Measurements from ENCODE around the gene KLHDC4. TPM values are rescaled to one million over a fixed set of nuclear protein-coding genes. Genes with fewer than 3 reads are reported as not detected.
"Not testable (repeated sequence)": the region's sequence is repeated elsewhere in the genome, so short reads cannot be mapped to it uniquely, and the experiment has no call there.

Gene KLHDC4
- total and polyA plus RNA-seq, 2 experiments from 2014 or later, result 12.8 to 15.6 TPM

- Histone ChIP-seq H4K20me1 (ENCODE audit: insufficient read depth, poor library complexity, severe bottlenecking) (no peaks in the 10 kb centered on the region), H3K4me1 (ENCODE audit: insufficient read depth) (peaks cover 8% of the 10 kb centered on the region), H3K9me3 (ENCODE audit: low read depth) (no peaks in the 10 kb centered on the region), H3K79me2 (no peaks in the 10 kb centered on the region), H3K36me3 (replicated peaks; ENCODE audit: insufficient read depth, low read depth) (no peaks in the 10 kb centered on the region), H3K27me3 (no peaks in the 10 kb centered on the region), H3K4me3 (no peak overlapping the region), H2AFZ (peak overlapping the region; percentile 83), H3K27ac (peak overlapping the region; percentile 61), H3K9me2 (replicated peaks; ENCODE audit: insufficient read depth) (no peaks in the 10 kb centered on the region), H3K4me2 (no peak overlapping the region)
- peak; percentile 94 for DNase-seq (ENCODE audit: low spot score)
- no peak for TF ChIP-seq EZH2phosphoT487 (IDR thresholded peaks at IDR 0.05; ENCODE audit: low read depth, severe bottlenecking, unreplicated experiment)
- TF ChIP-seq CTCF (IDR thresholded peaks at IDR 0.05; ENCODE audit: poor library complexity), result peak; percentile 99
- no peak for TF ChIP-seq EZH2 (IDR thresholded peaks at IDR 0.05; ENCODE audit: borderline replicate concordance)
- 32% methylated on average over 41 of the region's 41 CpGs for WGBS (ENCODE audit: low lambda C conversion rate, missing lambda C conversion rate)
Observed at GRCh38 chr16:87778830-87779579, 13.2 kb upstream of the KLHDC4 start.

- WGBS (ENCODE audit: low lambda C conversion rate, missing lambda C conversion rate), result 80% methylated on average over 13 of the region's 13 CpGs
- Histone ChIP-seq H4K20me1 (ENCODE audit: insufficient read depth, poor library complexity, severe bottlenecking) (no peaks in the 10 kb centered on the region), H3K9me3 (ENCODE audit: low read depth) (no peaks in the 10 kb centered on the region), H3K4me3 (no peak overlapping the region), H3K9me2 (replicated peaks; ENCODE audit: insufficient read depth) (no peaks in the 10 kb centered on the region), H3K36me3 (replicated peaks; ENCODE audit: insufficient read depth, low read depth) (no peaks in the 10 kb centered on the region), H3K27me3 (no peaks in the 10 kb centered on the region), H3K4me1 (ENCODE audit: insufficient read depth) (peaks cover 8% of the 10 kb centered on the region), H2AFZ (peak overlapping the region; percentile 83), H3K4me2 (peak overlapping the region; percentile 66), H3K27ac (peak overlapping the region; percentile 61), H3K79me2 (no peaks in the 10 kb centered on the region)
- TF ChIP-seq CTCF (IDR thresholded peaks at IDR 0.05; ENCODE audit: poor library complexity), result no peak
- TF ChIP-seq EZH2 (IDR thresholded peaks at IDR 0.05; ENCODE audit: borderline replicate concordance), result no peak
- no peak for TF ChIP-seq EZH2phosphoT487 (IDR thresholded peaks at IDR 0.05; ENCODE audit: low read depth, severe bottlenecking, unreplicated experiment)
- DNase-seq (ENCODE audit: low spot score), result no peak
Observed at GRCh38 chr16:87778476-87778829, 12.7 kb upstream of the KLHDC4 start.

GRCh38 chr16:87773836-87774235 lies 8.1 kb upstream of the KLHDC4 start:
- not testable (repeated sequence) for H3K36me3 ChIP-seq (replicated peaks; ENCODE audit: insufficient read depth, low read depth); H3K27ac ChIP-seq; H3K9me2 ChIP-seq (replicated peaks; ENCODE audit: insufficient read depth); H3K9me3 ChIP-seq (ENCODE audit: low read depth); H4K20me1 ChIP-seq (ENCODE audit: insufficient read depth, poor library complexity, severe bottlenecking); H3K4me2 ChIP-seq; H3K27me3 ChIP-seq; H3K4me3 ChIP-seq; DNase-seq (ENCODE audit: low spot score); H3K4me1 ChIP-seq (ENCODE audit: insufficient read depth); H2AFZ ChIP-seq; H3K79me2 ChIP-seq
- 93% methylated on average over 16 of the region's 16 CpGs for WGBS (ENCODE audit: low lambda C conversion rate, missing lambda C conversion rate)

GRCh38 chr16:87767456-87767855 lies 1.7 kb upstream of the KLHDC4 start:
- H3K27me3 ChIP-seq; H3K4me3 ChIP-seq; H3K9me2 ChIP-seq (replicated peaks; ENCODE audit: insufficient read depth); H4K20me1 ChIP-seq (ENCODE audit: insufficient read depth, poor library complexity, severe bottlenecking); H3K36me3 ChIP-seq (replicated peaks; ENCODE audit: insufficient read depth, low read depth); DNase-seq (ENCODE audit: low spot score); H2AFZ ChIP-seq; H3K4me2 ChIP-seq; H3K27ac ChIP-seq; H3K9me3 ChIP-seq (ENCODE audit: low read depth); H3K4me1 ChIP-seq (ENCODE audit: insufficient read depth): not testable (repeated sequence)
- WGBS (ENCODE audit: low lambda C conversion rate, missing lambda C conversion rate), result 90% methylated on average over 4 of the region's 4 CpGs
- H3K79me2 ChIP-seq, result peaks cover 28% of the 10 kb centered on the region

Measured in hepatocyte (in vitro differentiated cells).